ACC112 (cell line): ENCODE results near the gene NAP1L4.

ENCODE experiments used
- H2AFZ ChIP-seq: fragments of 200-600 bp; sonication (generic); one replicate; pipeline ENCODE4 v1.6.0; 2017; ENCODE audit warnings: antibody characterized with exemption, low read length; ENCODE audit not compliant: unreplicated experiment
- H3K27ac ChIP-seq: fragments of 200-600 bp; sonication (generic); 2 replicates; pipeline ENCODE4 v1.5.1; 2014; ENCODE audit warnings: low read depth, mild to moderate bottlenecking, antibody characterized with exemption, low read length, moderate library complexity
- H3K27me3 ChIP-seq: fragments of 200-600 bp; sonication (generic); 2 replicates; pipeline ENCODE4 v1.6.1; 2014; ENCODE audit warnings: mild to moderate bottlenecking, antibody characterized with exemption, low read length, moderate library complexity, mixed read lengths; ENCODE audit not compliant: insufficient read depth
- H3K36me3 ChIP-seq: fragments of 200-600 bp; sonication (generic); 2 replicates; pipeline ENCODE4 v1.6.1; 2016; ENCODE audit warnings: mild to moderate bottlenecking, antibody characterized with exemption, low read length, moderate library complexity, mixed read lengths; ENCODE audit not compliant: insufficient read depth
- H3K4me1 ChIP-seq: fragments of 200-600 bp; sonication (generic); one replicate; pipeline ENCODE4 v1.6.1; 2016; ENCODE audit warnings: low read length, mixed read lengths; ENCODE audit not compliant: insufficient read depth, unreplicated experiment, control insufficient read depth
- H3K4me3 ChIP-seq: fragments of 200-600 bp; sonication (generic); 2 replicates; pipeline ENCODE4 v1.5.1; 2014; ENCODE audit warnings: mild to moderate bottlenecking, low read depth, low read length
- H3K79me2 ChIP-seq: fragments of 200-600 bp; sonication (generic); one replicate; pipeline ENCODE4 v1.6.0; 2016; ENCODE audit warnings: low read length; ENCODE audit not compliant: control insufficient read depth, unreplicated experiment, insufficient read depth

NAP1L4 gene

GRCh38 chr11:2921742-2922493, 70.2 kb downstream of the NAP1L4 start:
- Histone ChIP-seq H3K4me1 (peaks cover 2% of the 10 kb centered on the region), H3K36me3 (no peaks in the 10 kb centered on the region), H3K27ac (no peak overlapping the region), H2AFZ (no peak overlapping the region), H3K4me3 (no peak overlapping the region), H3K27me3 (no peaks in the 10 kb centered on the region), H3K79me2 (peaks cover 8% of the 10 kb centered on the region)

DNA sequence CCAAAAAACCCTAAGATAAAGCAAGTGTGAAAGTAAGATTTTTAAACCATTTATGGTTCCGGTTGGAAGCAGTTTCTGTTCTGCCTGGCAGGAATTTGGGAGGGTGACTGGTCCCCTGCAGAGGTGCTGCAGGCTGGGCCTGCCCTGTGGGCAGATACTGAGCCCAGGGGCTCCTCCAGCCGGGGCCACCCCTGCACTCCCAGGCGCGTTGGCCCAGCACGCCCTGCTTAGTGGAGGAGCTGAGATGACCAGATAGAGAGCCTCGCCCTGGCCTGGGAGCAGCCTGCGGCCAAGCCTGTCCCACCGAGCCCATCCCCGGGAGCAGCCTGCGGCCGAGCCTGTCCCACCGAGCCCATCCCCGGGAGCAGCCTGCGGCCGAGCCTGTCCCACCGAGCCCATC, 70.9 kb downstream of the NAP1L4 start:
- H2AFZ ChIP-seq, result no peak overlapping the region
- no peaks in the 10 kb centered on the region for H3K27me3 ChIP-seq
- H3K79me2 ChIP-seq, result peaks cover 1% of the 10 kb centered on the region
- H3K4me1 ChIP-seq, result no peaks in the 10 kb centered on the region
- no peak overlapping the region for H3K27ac ChIP-seq
- no peaks in the 10 kb centered on the region for H3K36me3 ChIP-seq
- no peak overlapping the region for H3K4me3 ChIP-seq

DNA sequence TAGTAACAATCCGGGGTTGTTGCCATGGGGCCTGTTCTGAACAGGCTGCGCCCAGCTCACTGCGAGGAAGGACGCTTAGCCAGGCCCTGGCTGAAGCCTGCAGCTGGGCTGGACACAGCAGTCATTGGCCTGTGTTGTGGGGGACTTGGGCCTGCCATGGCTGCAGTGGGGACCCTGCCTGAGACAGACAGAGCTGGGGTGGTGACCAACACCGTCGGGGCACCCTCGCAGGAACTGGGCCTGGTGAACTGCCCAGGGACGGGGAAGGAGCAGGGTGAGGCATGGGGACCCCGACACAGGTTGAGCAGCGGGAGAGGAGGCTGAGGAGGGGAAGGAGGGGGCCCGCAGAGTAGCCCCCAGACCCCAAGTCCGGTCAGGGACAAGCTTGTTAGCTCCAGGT, 71.8 kb downstream of the NAP1L4 start:
- Histone ChIP-seq H3K4me3 (no peak overlapping the region), H3K4me1 (no peaks in the 10 kb centered on the region), H3K36me3 (no peaks in the 10 kb centered on the region), H3K79me2 (no peaks in the 10 kb centered on the region), H2AFZ (no peak overlapping the region), H3K27ac (no peak overlapping the region), H3K27me3 (no peaks in the 10 kb centered on the region)

- no peak overlapping the region for H3K27ac ChIP-seq
- no peaks in the 10 kb centered on the region for H3K79me2 ChIP-seq
- no peak overlapping the region for H3K4me3 ChIP-seq
- no peaks in the 10 kb centered on the region for H3K36me3 ChIP-seq
- no peaks in the 10 kb centered on the region for H3K4me1 ChIP-seq
- H2AFZ ChIP-seq, result no peak overlapping the region
- no peaks in the 10 kb centered on the region for H3K27me3 ChIP-seq
These were observed 72.3 kb downstream of the NAP1L4 start for GRCh38 chr11:2919837-2920236.

- Histone ChIP-seq H3K4me3 (no peak overlapping the region), H3K79me2 (no peaks in the 10 kb centered on the region), H3K27me3 (no peaks in the 10 kb centered on the region), H3K27ac (no peak overlapping the region), H3K4me1 (no peaks in the 10 kb centered on the region), H2AFZ (no peak overlapping the region), H3K36me3 (no peaks in the 10 kb centered on the region)
These were observed 72.9 kb downstream of the NAP1L4 start for GRCh38 chr11:2919188-2919587.

- Histone ChIP-seq H3K4me3 (no peak overlapping the region), H3K4me1 (peaks cover 8% of the 10 kb centered on the region)
These were observed 74.2 kb downstream of the NAP1L4 start for GRCh38 chr11:2917842-2918490.

DNA sequence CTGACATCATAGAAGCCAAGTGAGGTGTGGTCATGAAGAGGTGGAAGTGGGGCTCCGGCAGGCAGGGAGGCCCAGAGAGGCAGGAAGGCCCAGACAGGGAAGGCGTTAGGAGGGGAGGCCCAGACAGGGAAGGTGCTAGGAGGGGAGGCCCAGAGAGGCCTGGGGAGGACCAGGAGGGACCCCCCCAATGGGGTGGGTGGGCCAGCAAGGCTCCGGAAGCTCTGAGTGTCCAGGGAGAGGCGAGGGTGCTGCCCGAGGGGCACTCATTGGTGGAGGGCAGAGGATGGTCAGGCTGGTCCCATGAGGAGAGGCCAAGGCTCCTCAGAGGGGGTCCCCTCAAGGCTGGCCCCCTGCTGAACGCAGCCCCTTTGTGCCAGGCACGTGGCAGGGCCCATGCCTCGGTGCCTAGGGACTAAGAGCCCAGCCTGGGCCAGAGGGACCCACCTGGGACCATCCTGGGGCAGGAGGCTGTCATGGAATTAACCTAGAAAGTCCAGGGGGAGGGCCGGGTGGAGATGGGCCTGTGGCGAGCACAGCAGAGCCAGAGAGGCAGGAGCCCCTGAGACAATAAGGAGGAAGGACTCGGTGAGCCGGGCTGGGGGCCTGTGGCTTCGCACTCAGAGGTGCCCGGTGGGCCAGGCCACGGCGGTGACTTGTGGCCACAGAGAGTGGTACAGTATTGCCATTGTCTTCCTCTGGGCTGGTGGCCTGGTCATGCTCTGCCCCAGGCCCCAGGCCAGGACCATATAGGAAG, 75.1 kb downstream of the NAP1L4 start:
- Histone ChIP-seq H2AFZ (no peak overlapping the region), H3K27me3 (no peaks in the 10 kb centered on the region), H3K79me2 (no peaks in the 10 kb centered on the region), H3K4me3 (no peak overlapping the region), H3K27ac (no peak overlapping the region), H3K4me1 (peaks cover 17% of the 10 kb centered on the region), H3K36me3 (no peaks in the 10 kb centered on the region)

More at GRCh38 chr11:2917842-2918490, 74.2 kb downstream of the NAP1L4 start:
- Histone ChIP-seq H3K27me3 (no peaks in the 10 kb centered on the region), H2AFZ (no peak overlapping the region), H3K79me2 (no peaks in the 10 kb centered on the region), H3K27ac (no peak overlapping the region), H3K36me3 (no peaks in the 10 kb centered on the region)

- Histone ChIP-seq H3K27ac (no peak overlapping the region), H3K4me3 (no peak overlapping the region), H3K4me1 (peaks cover 20% of the 10 kb centered on the region), H3K27me3 (no peaks in the 10 kb centered on the region), H3K79me2 (no peaks in the 10 kb centered on the region), H2AFZ (no peak overlapping the region), H3K36me3 (no peaks in the 10 kb centered on the region)
These were observed 75.8 kb downstream of the NAP1L4 start for GRCh38 chr11:2916114-2916891.

DNA sequence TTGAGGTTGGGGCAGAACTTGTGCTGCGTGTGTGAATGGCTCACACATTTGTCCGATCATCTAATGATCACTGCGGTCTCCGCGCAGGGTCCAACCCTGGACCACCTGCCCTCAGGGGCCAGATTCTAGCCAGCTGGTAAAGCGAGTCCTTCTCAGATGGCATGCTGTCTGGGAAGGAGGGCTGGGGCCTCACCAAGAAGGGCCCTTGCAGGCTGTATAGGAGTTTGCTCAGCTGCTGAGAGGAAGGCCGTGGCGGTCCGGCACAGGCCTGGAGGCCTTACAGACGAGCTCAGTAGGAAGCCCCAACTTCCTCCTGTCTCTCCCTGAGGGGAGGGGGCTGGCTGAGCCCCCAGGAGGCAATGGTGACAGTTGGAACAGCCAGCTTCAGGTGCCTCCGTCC, 76.7 kb downstream of the NAP1L4 start:
- no peaks in the 10 kb centered on the region for H3K36me3 ChIP-seq
- H2AFZ ChIP-seq, result no peak overlapping the region
- no peak overlapping the region for H3K4me3 ChIP-seq
- H3K27ac ChIP-seq, result no peak overlapping the region
- no peaks in the 10 kb centered on the region for H3K79me2 ChIP-seq
- peaks cover 20% of the 10 kb centered on the region for H3K4me1 ChIP-seq
- no peaks in the 10 kb centered on the region for H3K27me3 ChIP-seq

DNA sequence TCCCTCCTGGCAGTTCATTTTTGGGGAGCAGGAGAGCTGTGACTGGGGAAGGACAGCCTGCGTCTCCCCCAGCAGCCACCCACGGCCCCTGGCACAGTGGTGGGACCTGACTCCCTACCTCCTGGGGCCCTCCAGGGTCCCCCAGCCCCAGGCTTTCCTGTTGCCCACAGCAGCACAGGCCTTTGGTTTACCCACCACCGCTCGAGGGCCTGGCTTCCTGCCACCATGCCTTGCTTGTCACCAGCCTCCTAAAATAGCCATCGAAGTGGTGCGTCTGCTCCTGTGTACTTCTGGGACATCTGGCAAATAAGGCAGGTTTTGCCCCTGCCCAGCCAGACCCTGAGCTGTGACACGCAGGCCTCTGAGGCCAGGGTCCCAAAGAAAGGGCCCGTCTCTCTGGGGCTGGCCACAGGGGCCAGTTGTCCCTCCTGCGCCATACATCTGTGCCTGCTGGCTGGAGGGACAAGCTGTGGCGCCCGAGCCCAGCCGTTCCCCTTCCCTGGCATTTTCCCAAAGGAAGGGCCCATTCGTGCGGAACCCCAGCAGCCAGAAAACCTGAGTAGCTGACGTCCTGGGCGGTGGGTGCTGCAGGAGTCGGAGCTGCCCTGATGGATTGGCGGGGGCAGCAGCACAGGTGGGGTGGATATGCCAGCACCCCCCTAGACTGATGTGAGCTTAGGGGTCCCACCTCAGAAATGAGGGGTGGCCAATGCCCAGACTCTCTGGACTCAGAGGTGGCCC, 77.5 kb downstream of the NAP1L4 start:
- H3K4me1 ChIP-seq, result peaks cover 20% of the 10 kb centered on the region
- H3K79me2 ChIP-seq, result no peaks in the 10 kb centered on the region
- no peak overlapping the region for H2AFZ ChIP-seq
- no peaks in the 10 kb centered on the region for H3K36me3 ChIP-seq
- no peak overlapping the region for H3K4me3 ChIP-seq
- no peaks in the 10 kb centered on the region for H3K27me3 ChIP-seq
- H3K27ac ChIP-seq, result no peak overlapping the region
